Fibroblast of the aortic adventitia (primary cell): ENCODE results near the gene PCMTD2. TPM values are rescaled to one million over a fixed set of nuclear protein-coding genes. Genes with fewer than 3 reads are reported as not detected.
A peak's percentile ranks its signal among the peaks of the same experiment; 100 is the strongest.

Experiments used
- DNase-seq: peaks from one replicate; pipeline ENCODE4 v3.0.0-alpha.2; 2010; ENCODE audit warnings: low read depth
- H3K4me3 ChIP-seq: 2 replicates; pipeline ENCODE4 v1.5.1; 2011; ENCODE audit warnings: low read depth, mild to moderate bottlenecking, control low read depth, low read length, moderate library complexity
- CTCF ChIP-seq: IDR thresholded peaks from 2 replicates; pipeline ENCODE4 v1.5.1; 2011; ENCODE audit warnings: mild to moderate bottlenecking, low read length, control low read depth, inconsistent platforms; ENCODE audit not compliant: insufficient read depth
- total RNA-seq: library from RNA; depleted of rRNA; stranded (reverse); fragments of >200 nt; gene quantifications from 2 replicates; pipeline ENCODE4 v1.2.3, GENCODE V29; 2012; ENCODE audit warnings: low replicate concordance

PCMTD2 gene
- total RNA-seq, result 33.8 and 159 TPM in 2 replicates

GRCh38 chr20:64255361-64256281, at the start of gene PCMTD2:
Gene PCMTD2 (plus strand): TSS chr20:64255748. CDS start chr20:64259966, 4,218 bp downstream.
- TF ChIP-seq CTCF, result no peak
- H3K4me3 ChIP-seq, result peak within 1 kb of the TSS; percentile 79
- peak; percentile 69 for DNase-seq

GRCh38 chr20:64206614-64207013, 48.9 kb upstream of the PCMTD2 start:
- no peak for TF ChIP-seq CTCF
- no peak for DNase-seq
- H3K4me3 ChIP-seq, result no peak overlapping the region

- TF ChIP-seq CTCF, result no peak
- no peak overlapping the region for H3K4me3 ChIP-seq
- no peak for DNase-seq
Measured at GRCh38 chr20:64207641-64208590, 47.6 kb upstream of the PCMTD2 start.

DNA sequence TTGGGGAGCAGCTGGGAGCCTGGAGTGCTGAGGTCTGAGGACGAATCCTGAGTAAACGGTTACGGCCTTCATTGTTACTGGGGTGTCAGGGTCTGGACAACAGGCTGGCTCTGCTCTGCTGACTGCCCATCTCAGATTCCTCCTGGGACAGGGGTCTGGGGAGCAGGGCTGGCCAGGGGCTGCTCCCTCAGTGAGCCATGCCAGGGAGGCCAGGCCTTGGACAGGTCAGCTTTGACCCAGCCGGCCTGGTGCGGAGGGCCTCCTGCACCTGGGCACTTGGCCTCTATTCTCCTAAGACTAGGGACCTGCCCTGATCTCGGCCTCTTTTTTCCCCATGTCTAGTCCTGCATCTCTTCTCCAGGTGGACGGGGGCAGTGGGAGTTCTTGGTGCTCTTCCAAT, 46.4 kb upstream of the PCMTD2 start:
- TF ChIP-seq CTCF, result no peak
- DNase-seq, result no peak
- no peak overlapping the region for H3K4me3 ChIP-seq

GRCh38 chr20:64210656-64211369, 44.7 kb upstream of the PCMTD2 start:
- no peak for DNase-seq
- no peak for TF ChIP-seq CTCF
- H3K4me3 ChIP-seq, result no peak overlapping the region
